HepG2 (cell line): Measurements from ENCODE around the gene IGLON5. TPM values are rescaled to one million over a fixed set of nuclear protein-coding genes. Genes with fewer than 3 reads are reported as not detected.

Experiments used
- ARID5B ChIP-seq: IDR thresholded peaks from 2 replicates; pipeline ENCODE4 v1.4.0; 2020; ENCODE audit warnings: mild to moderate bottlenecking, missing genetic modification reagents
- ATF7 ChIP-seq, 2 experiments: fragments of 450-650 bp in 1 of 2; sonication (generic) in 1 of 2; formaldehyde crosslinking in 1 of 2; IDR thresholded peaks; 2 replicates each; pipeline versions ENCODE4 v1.4.0 to v1.6.1; 2016 to 2020; ENCODE audit warnings: antibody characterized with exemption in 1 of 2, mild to moderate bottlenecking in 1 of 2, missing genetic modification reagents in 1 of 2
- DPF2 ChIP-seq: sonication (generic); formaldehyde crosslinking; IDR thresholded peaks from 2 replicates; pipeline ENCODE4 v1.4.0; 2020; ENCODE audit warnings: mild to moderate bottlenecking, low read depth, missing genetic modification reagents, borderline replicate concordance
- FOXP4 ChIP-seq: sonication (generic); formaldehyde crosslinking; IDR thresholded peaks from 2 replicates; pipeline ENCODE4 v1.4.0; 2020; ENCODE audit warnings: missing genetic modification reagents
- GFI1 ChIP-seq: sonication (generic); formaldehyde crosslinking; IDR thresholded peaks from 2 replicates; pipeline ENCODE4 v1.5.0; 2020; ENCODE audit warnings: missing genetic modification reagents, mild to moderate bottlenecking, borderline replicate concordance
- HDAC2 ChIP-seq: sonication (generic); formaldehyde crosslinking; IDR thresholded peaks from 2 replicates; pipeline ENCODE4 v1.4.0; 2020; ENCODE audit warnings: missing genetic modification reagents
- HMG20B ChIP-seq: conservative IDR thresholded peaks from 2 replicates; pipeline ENCODE4 v1.6.1; 2016; ENCODE audit warnings: missing genetic modification reagents, missing compliant biosample characterization
- HNF4A ChIP-seq: sonication (generic); formaldehyde crosslinking; IDR thresholded peaks from 2 replicates; pipeline ENCODE4 v1.4.0; 2020; ENCODE audit warnings: missing genetic modification reagents
- KMT2A ChIP-seq: sonication (generic); formaldehyde crosslinking; IDR thresholded peaks from 2 replicates; pipeline ENCODE4 v1.4.0; 2020; ENCODE audit warnings: missing genetic modification reagents
- MEF2D ChIP-seq: sonication (generic); formaldehyde crosslinking; IDR thresholded peaks from 2 replicates; pipeline ENCODE4 v1.5.1; 2020; ENCODE audit warnings: mild to moderate bottlenecking, missing genetic modification reagents
- MTF2 ChIP-seq: sonication (generic); formaldehyde crosslinking; IDR thresholded peaks from 2 replicates; pipeline ENCODE4 v1.5.0; 2020; ENCODE audit warnings: missing genetic modification reagents, borderline replicate concordance
- NFIC ChIP-seq: IDR thresholded peaks from 2 replicates; pipeline ENCODE4 v1.6.1; 2012; ENCODE audit warnings: mild to moderate bottlenecking, low read length, inconsistent platforms
- NR2C2 ChIP-seq: sonication (generic); formaldehyde crosslinking; IDR thresholded peaks from 2 replicates; pipeline ENCODE4 v1.4.0; 2020; ENCODE audit warnings: missing genetic modification reagents, mild to moderate bottlenecking, moderate library complexity, borderline replicate concordance
- TFDP2 ChIP-seq: sonication (generic); formaldehyde crosslinking; IDR thresholded peaks from 2 replicates; pipeline ENCODE4 v1.4.0; 2020; ENCODE audit warnings: missing genetic modification reagents
- TP53 ChIP-seq: sonication (generic); formaldehyde crosslinking; conservative IDR thresholded peaks from 2 replicates; pipeline ENCODE4 v1.4.0; 2020; ENCODE audit warnings: missing genetic modification reagents
- U2AF2 ChIP-seq: fragments of 200-400 bp; formaldehyde crosslinking; IDR thresholded peaks from 2 replicates; pipeline ENCODE4 v1.6.1; 2017; ENCODE audit warnings: low read depth, mild to moderate bottlenecking, low read length
- ZFX ChIP-seq: sonication (generic); formaldehyde crosslinking; IDR thresholded peaks from 2 replicates; pipeline ENCODE4 v1.4.0; 2020; ENCODE audit warnings: mild to moderate bottlenecking, low read depth, missing genetic modification reagents, moderate library complexity
- ZMYM2 ChIP-seq: sonication (generic); formaldehyde crosslinking; IDR thresholded peaks from 2 replicates; pipeline ENCODE4 v1.8.0; 2022; ENCODE audit warnings: mild to moderate bottlenecking, missing genetic modification reagents
- ZNF451 ChIP-seq: sonication (generic); formaldehyde crosslinking; IDR thresholded peaks from 2 replicates; pipeline ENCODE4 v1.5.0; 2020; ENCODE audit warnings: mild to moderate bottlenecking, missing genetic modification reagents
- ZNF691 ChIP-seq: sonication (generic); formaldehyde crosslinking; IDR thresholded peaks from 2 replicates; pipeline ENCODE4 v1.4.0; 2020; ENCODE audit warnings: missing genetic modification reagents, low read depth, mild to moderate bottlenecking, borderline replicate concordance
- polyA plus RNA-seq, 8 experiments: library from polyadenylated mRNA; depleted of rRNA in 3 of 8; stranded (reverse) in 7 of 8; unstranded in 1 of 8; fragments of >200 nt; fragmentation: Illumina TruSeq in 4 of 8; extraction: Trizol in 4 of 8; gene quantifications; 2 replicates each; pipeline versions ENCODE4 v1.2.1 to v1.2.3, GENCODE V29; 2011 to 2016; ENCODE audit warnings: low read depth in 4 of 8, missing spikeins in 1 of 8, mixed read lengths in 1 of 8; ENCODE audit not compliant: insufficient read depth in 1 of 8
- total RNA-seq, 5 experiments: library from RNA; depleted of rRNA; stranded (reverse); fragments of >200 nt; fragmentation: Illumina TruSeq; extraction: Trizol; gene quantifications; 2 replicates each; pipeline ENCODE4 v1.2.3, GENCODE V29; 2016; ENCODE audit warnings: low read depth in 1 of 5

Gene IGLON5
- total and polyA plus RNA-seq, 2 of the 13 experiments (the other 11 are each of a cell fraction or from before 2014, with no cell fraction given) = 0.04 to 5.7 TPM

GRCh38 chr19:51356159-51356801 lies 44.8 kb downstream of the IGLON5 start (continued):
- no peak for TF ChIP-seq ATF7 (IDR thresholded peaks at IDR 0.05)
- no peak for TF ChIP-seq ATF7 (CRISPR knock-in tag; IDR thresholded peaks at IDR 0.05)
- TF ChIP-seq HDAC2 (CRISPR knock-in tag) = peak; percentile 90
- peak; percentile 91 for TF ChIP-seq ARID5B
- TF ChIP-seq MEF2D (CRISPR knock-in tag) = peak; percentile 39; the same call in 1 of the 2 replicates
- no peak for TF ChIP-seq TP53 (CRISPR knock-in tag)
- no peak for TF ChIP-seq U2AF2
- peak; percentile 98 for TF ChIP-seq HNF4A (CRISPR knock-in tag)
- no peak for TF ChIP-seq ZNF451 (CRISPR knock-in tag)
- TF ChIP-seq FOXP4 (CRISPR knock-in tag) = peak; percentile 83
- TF ChIP-seq NR2C2 (CRISPR knock-in tag) = peak; percentile 90
- TF ChIP-seq TFDP2 (CRISPR knock-in tag) = no peak
- TF ChIP-seq ZFX (CRISPR knock-in tag) = peak; percentile 34; the same call in 1 of the 2 replicates
- no peak for TF ChIP-seq KMT2A (CRISPR knock-in tag)
- 0 out of 2 replicates have a peak, but pooled peaks have one; percentile 26 for TF ChIP-seq GFI1 (CRISPR knock-in tag)
- TF ChIP-seq HMG20B (CRISPR knock-in tag) = peak; percentile 42; the same call in 1 of the 2 replicates
- TF ChIP-seq ZNF691 = 0 out of 2 replicates have a peak, but pooled peaks have one; percentile 35
- TF ChIP-seq DPF2 (CRISPR knock-in tag) = peak; percentile 60
- peak; percentile 51; the same call in 1 of the 2 replicates for TF ChIP-seq NFIC
- TF ChIP-seq MTF2 = no peak
- peak; percentile 87 for TF ChIP-seq ZMYM2
